ENCODE measurements around the gene TMEM143. TPM values are rescaled to one million over a fixed set of nuclear protein-coding genes. Genes with fewer than 3 reads are reported as not detected.

The TMEM143 gene
- total and polyA plus RNA-seq, 4 donors, result 3.2 to 10.2 (median 6.7) TPM

GRCh38 chr19:48332351-48332661 is 31.4 kb downstream of the TMEM143 start:
- 53% methylated on average over 6 of the region's 6 CpGs for WGBS
- no peak for DNase-seq (ENCODE audit: low spot score)
- Histone ChIP-seq H3K9ac (ENCODE audit: low read depth in 1 of 2, low read length in 2 of 2) (peak overlapping the region in 1 of 2 donors; percentile 58), H3K27me3 (ENCODE audit: control insufficient read depth in 4 of 4, insufficient read depth in 4 of 4, low read length in 3 of 4) (no peaks in the 10 kb centered on the region), H3K4me3 (ENCODE audit: low read depth in 1 of 3, low read length in 3 of 3) (no peak overlapping the region), H3K9me3 (ENCODE audit: control insufficient read depth in 4 of 4, low read length in 3 of 4) (no peaks in the 10 kb centered on the region), H3K4me1 (ENCODE audit: control insufficient read depth in 4 of 4, insufficient read depth in 4 of 4, low read length in 3 of 4) (peaks cover 2 to 28% (median 14%) of the 10 kb centered on the region in 4 donors), H3K36me3 (ENCODE audit: control insufficient read depth in 4 of 4, insufficient read depth in 3 of 4, low read depth in 1 of 4, low read length in 3 of 4) (peaks cover 0 to 1% (median 0%) of the 10 kb centered on the region in 4 donors), H3K27ac (ENCODE audit: low read depth in 1 of 2, low read length in 2 of 2) (peak overlapping the region; percentile 56 to 84)
- TF ChIP-seq, protein P1, sequence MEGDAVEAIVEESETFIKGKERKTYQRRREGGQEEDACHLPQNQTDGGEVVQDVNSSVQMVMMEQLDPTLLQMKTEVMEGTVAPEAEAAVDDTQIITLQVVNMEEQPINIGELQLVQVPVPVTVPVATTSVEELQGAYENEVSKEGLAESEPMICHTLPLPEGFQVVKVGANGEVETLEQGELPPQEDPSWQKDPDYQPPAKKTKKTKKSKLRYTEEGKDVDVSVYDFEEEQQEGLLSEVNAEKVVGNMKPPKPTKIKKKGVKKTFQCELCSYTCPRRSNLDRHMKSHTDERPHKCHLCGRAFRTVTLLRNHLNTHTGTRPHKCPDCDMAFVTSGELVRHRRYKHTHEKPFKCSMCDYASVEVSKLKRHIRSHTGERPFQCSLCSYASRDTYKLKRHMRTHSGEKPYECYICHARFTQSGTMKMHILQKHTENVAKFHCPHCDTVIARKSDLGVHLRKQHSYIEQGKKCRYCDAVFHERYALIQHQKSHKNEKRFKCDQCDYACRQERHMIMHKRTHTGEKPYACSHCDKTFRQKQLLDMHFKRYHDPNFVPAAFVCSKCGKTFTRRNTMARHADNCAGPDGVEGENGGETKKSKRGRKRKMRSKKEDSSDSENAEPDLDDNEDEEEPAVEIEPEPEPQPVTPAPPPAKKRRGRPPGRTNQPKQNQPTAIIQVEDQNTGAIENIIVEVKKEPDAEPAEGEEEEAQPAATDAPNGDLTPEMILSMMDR (IDR thresholded peaks at IDR 0.05; ENCODE audit: low read depth, low read length, missing input control), result no peak
- TF ChIP-seq RAD21 (IDR thresholded peaks at IDR 0.05), result no peak

DNA sequence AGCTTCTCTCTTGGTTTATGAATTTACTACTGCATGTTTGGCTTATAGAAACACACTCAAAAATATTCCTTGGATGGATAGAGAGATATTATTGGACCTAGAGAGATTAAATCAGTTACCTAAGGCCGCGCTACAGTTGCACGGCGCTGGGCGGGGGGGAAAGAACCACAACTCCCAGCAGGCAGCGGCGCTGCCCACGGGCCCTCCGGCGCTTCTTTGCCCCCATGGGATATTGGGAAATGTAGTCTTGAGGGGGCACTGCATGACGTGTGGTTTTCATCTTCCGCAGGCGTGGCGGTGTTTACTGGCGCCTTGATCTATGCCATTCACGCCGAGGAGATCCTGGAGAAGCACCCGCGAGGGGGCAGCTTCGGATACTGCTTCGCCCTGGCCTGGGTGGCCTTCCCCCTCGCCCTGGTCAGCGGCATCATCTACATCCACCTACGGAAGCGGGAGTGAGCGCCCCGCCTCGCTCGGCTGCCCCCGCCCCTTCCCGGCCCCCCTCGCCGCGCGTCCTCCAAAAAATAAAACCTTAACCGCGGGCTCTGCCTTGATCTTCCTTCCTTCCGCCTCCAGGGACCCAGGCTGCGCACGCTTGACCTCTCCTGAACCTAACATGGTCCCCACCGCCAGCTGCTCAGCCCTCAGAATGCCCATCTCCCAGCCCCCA is 33.6 kb downstream of the TMEM143 start:
- peak overlapping the region; percentile 21 to 40 for H3K9ac ChIP-seq (ENCODE audit: low read depth in 1 of 2, low read length in 2 of 2)
- peak; percentile 82 for DNase-seq (ENCODE audit: low spot score)
- 8% methylated on average over 41 of the region's 41 CpGs for WGBS

More for the DNA sequence above, 33.6 kb downstream of the TMEM143 start:
- Histone ChIP-seq H3K9me3 (ENCODE audit: control insufficient read depth in 4 of 4, low read length in 3 of 4) (no peaks in the 10 kb centered on the region), H3K4me1 (ENCODE audit: control insufficient read depth in 4 of 4, insufficient read depth in 4 of 4, low read length in 3 of 4) (peaks cover 2 to 28% (median 14%) of the 10 kb centered on the region in 4 donors), H3K4me3 (ENCODE audit: low read depth in 1 of 3, low read length in 3 of 3) (peak overlapping the region; percentile 72 to 87 (median 78)), H3K27me3 (ENCODE audit: control insufficient read depth in 4 of 4, insufficient read depth in 4 of 4, low read length in 3 of 4) (no peaks in the 10 kb centered on the region), H3K27ac (ENCODE audit: low read depth in 1 of 2, low read length in 2 of 2) (peak overlapping the region; percentile 45 to 80), H3K36me3 (ENCODE audit: control insufficient read depth in 4 of 4, insufficient read depth in 3 of 4, low read depth in 1 of 4, low read length in 3 of 4) (no peaks in the 10 kb centered on the region)
- TF ChIP-seq FOXA1 (IDR thresholded peaks at IDR 0.05) (peak; percentile 35), ATF3 (IDR thresholded peaks at IDR 0.05) (no peak), GABPA (IDR thresholded peaks at IDR 0.05 in 1 of 2, conservative IDR thresholded peaks at IDR 0.05 in 1 of 2) (peak in 1 of 2 donors; percentile 52), NR2F2 (IDR thresholded peaks at IDR 0.05) (no peak), FOXA2 (IDR thresholded peaks at IDR 0.05) (peak; percentile 27), SP1 (IDR thresholded peaks at IDR 0.05) (peak; percentile 29), JUND (IDR thresholded peaks at IDR 0.05) (no peak), TAF1 (conservative IDR thresholded peaks at IDR 0.05) (no peak), YY1 (IDR thresholded peaks at IDR 0.05) (peak; percentile 62), EGR1 (IDR thresholded peaks at IDR 0.05; ENCODE audit: low read depth in 2 of 2) (no peak), MAX (IDR thresholded peaks at IDR 0.05) (peak; percentile 38), RAD21 (IDR thresholded peaks at IDR 0.05) (no peak), HNF4A (conservative IDR thresholded peaks at IDR 0.05) (peak in 1 of 2 donors; percentile 36), HNF4G (IDR thresholded peaks at IDR 0.05) (no peak), RXRA (IDR thresholded peaks at IDR 0.05) (peak in 1 of 2 donors; percentile 18)
- TF ChIP-seq, protein P2, sequence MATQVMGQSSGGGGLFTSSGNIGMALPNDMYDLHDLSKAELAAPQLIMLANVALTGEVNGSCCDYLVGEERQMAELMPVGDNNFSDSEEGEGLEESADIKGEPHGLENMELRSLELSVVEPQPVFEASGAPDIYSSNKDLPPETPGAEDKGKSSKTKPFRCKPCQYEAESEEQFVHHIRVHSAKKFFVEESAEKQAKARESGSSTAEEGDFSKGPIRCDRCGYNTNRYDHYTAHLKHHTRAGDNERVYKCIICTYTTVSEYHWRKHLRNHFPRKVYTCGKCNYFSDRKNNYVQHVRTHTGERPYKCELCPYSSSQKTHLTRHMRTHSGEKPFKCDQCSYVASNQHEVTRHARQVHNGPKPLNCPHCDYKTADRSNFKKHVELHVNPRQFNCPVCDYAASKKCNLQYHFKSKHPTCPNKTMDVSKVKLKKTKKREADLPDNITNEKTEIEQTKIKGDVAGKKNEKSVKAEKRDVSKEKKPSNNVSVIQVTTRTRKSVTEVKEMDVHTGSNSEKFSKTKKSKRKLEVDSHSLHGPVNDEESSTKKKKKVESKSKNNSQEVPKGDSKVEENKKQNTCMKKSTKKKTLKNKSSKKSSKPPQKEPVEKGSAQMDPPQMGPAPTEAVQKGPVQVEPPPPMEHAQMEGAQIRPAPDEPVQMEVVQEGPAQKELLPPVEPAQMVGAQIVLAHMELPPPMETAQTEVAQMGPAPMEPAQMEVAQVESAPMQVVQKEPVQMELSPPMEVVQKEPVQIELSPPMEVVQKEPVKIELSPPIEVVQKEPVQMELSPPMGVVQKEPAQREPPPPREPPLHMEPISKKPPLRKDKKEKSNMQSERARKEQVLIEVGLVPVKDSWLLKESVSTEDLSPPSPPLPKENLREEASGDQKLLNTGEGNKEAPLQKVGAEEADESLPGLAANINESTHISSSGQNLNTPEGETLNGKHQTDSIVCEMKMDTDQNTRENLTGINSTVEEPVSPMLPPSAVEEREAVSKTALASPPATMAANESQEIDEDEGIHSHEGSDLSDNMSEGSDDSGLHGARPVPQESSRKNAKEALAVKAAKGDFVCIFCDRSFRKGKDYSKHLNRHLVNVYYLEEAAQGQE (IDR thresholded peaks at IDR 0.05), result peak; percentile 18
- TF ChIP-seq, protein P1 (IDR thresholded peaks at IDR 0.05; ENCODE audit: low read depth, low read length, missing input control), result no peak
- TF ChIP-seq, protein P3, sequence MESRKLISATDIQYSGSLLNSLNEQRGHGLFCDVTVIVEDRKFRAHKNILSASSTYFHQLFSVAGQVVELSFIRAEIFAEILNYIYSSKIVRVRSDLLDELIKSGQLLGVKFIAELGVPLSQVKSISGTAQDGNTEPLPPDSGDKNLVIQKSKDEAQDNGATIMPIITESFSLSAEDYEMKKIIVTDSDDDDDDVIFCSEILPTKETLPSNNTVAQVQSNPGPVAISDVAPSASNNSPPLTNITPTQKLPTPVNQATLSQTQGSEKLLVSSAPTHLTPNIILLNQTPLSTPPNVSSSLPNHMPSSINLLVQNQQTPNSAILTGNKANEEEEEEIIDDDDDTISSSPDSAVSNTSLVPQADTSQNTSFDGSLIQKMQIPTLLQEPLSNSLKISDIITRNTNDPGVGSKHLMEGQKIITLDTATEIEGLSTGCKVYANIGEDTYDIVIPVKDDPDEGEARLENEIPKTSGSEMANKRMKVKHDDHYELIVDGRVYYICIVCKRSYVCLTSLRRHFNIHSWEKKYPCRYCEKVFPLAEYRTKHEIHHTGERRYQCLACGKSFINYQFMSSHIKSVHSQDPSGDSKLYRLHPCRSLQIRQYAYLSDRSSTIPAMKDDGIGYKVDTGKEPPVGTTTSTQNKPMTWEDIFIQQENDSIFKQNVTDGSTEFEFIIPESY (IDR thresholded peaks at IDR 0.05), result no peak
